RWPE1 (cell line): ENCODE measurements around the gene VWA5B1.

Experiments used
- CTCF ChIA-PET: fragments of 350-600 bp; sonication (Branson Sonifier 250); formaldehyde crosslinking; extraction: SDS; loops from one replicate; lab custom pipeline; 2021; lab: Yijun Ruan, JAX
- POLR2A ChIA-PET: fragments of 400-600 bp; formaldehyde crosslinking; extraction: SDS; loops from one replicate; lab custom pipeline; 2020; ENCODE audit warnings: antibody characterized with exemption; ENCODE audit not compliant: low non-redundant PET; lab: Yijun Ruan, JAX
- DNase-seq: peaks from one replicate; pipeline ENCODE4 v3.0.0; 2012; ENCODE audit warnings: low spot score
- H3K27ac ChIP-seq: fragments of 450-650 bp; 2 replicates; pipeline ENCODE4 v1.5.1; 2017
- CTCF ChIP-seq: fragments of 450-650 bp; conservative IDR thresholded peaks from 2 replicates; pipeline ENCODE4 v1.5.1; 2017; ENCODE audit warnings: low read depth, mild to moderate bottlenecking

VWA5B1 gene

GRCh38 chr1:20290624-20291597, at the start of gene VWA5B1:
VWA5B1 (plus strand) TSS chr1:20290875; CDS start chr1:20310602, 19,727 bp downstream.
- no peak for DNase-seq
- no peak for TF ChIP-seq CTCF
- POLR2A ChIA-PET, result no interaction called here
- CTCF ChIA-PET, result interaction anchor here (0.6 kb wide), 1 partner anchor 71 kb away, joined by 4 read pairs; no protein-coding TSS in a partner anchor
- H3K27ac ChIP-seq, result no peak within 1 kb of the TSS

GRCh38 chr1:20242890-20243479, 47.7 kb upstream of the VWA5B1 start:
- ChIA-PET POLR2A (no interaction called here), CTCF (interaction anchor here (0.6 to 0.7 kb wide), 2 partner anchors 17 to 1214 kb away, joined by 3 read pairs; no protein-coding TSS in a partner anchor)
- no peak overlapping the region for H3K27ac ChIP-seq
- TF ChIP-seq CTCF, result no peak
- DNase-seq, result no peak

- ChIA-PET CTCF (no interaction called here), POLR2A (no interaction called here)
- no peak for DNase-seq
- no peak for TF ChIP-seq CTCF
- H3K27ac ChIP-seq, result no peak overlapping the region
Measured at GRCh38 chr1:20248971-20249612, 41.6 kb upstream of the VWA5B1 start.

- DNase-seq, result no peak
- ChIA-PET CTCF (no interaction called here), POLR2A (no interaction called here)
- no peak for TF ChIP-seq CTCF
- H3K27ac ChIP-seq, result no peak overlapping the region
Measured at GRCh38 chr1:20250340-20250989, 40.2 kb upstream of the VWA5B1 start.

- TF ChIP-seq CTCF, result no peak
- no peak for DNase-seq
- CTCF ChIA-PET, result no interaction called here
- POLR2A ChIA-PET, result no interaction called here
- no peak overlapping the region for H3K27ac ChIP-seq
Measured at GRCh38 chr1:20252587-20252986, 38.1 kb upstream of the VWA5B1 start.

- no peak overlapping the region for H3K27ac ChIP-seq
- CTCF ChIA-PET, result interaction anchor here (0.7 to 1.0 kb wide), 2 partner anchors 21 to 237 kb away, joined by 3 read pairs; no protein-coding TSS in a partner anchor
- no peak for TF ChIP-seq CTCF
- POLR2A ChIA-PET, result no interaction called here
- peak; percentile 56 for DNase-seq
Measured at GRCh38 chr1:20255666-20256065, 35.0 kb upstream of the VWA5B1 start.
